Measurements from ENCODE around the gene PTPRH.

PTPRH gene

DNA sequence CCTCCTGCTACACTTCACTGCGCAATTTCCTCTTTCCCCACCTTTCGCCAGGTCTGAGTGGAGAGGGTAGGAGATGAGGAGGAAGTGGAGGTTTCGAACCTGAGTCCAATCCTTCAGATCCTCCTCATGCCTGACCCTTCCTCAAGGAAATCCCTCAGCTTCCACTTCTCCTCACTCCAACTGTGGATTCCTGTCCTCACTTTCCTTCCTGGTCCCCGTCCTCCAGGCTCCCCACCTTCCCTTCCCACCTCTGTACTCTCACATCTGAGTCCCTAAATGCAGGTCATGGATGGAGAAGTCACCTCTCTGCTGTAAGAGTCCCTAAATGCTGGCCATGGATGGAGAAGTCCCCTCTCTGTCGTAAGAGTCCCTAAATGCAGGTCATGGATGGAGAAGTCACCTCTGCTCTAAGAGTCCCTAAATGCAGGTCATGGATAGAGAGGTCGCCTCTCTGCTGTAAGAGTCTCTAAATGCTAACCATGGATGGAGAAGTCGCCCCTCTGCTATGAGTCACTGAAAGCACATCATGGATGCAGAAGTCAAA is 16.2 kb upstream of the PTPRH start:
- no peak for TF ChIP-seq NFIC (IDR thresholded peaks at IDR 0.05)
- no peak for TF ChIP-seq CREB1 (IDR thresholded peaks at IDR 0.05; ENCODE audit: low read depth)
- no peak for TF ChIP-seq EP300 (IDR thresholded peaks at IDR 0.05; ENCODE audit: borderline replicate concordance)
- TF ChIP-seq, protein P1, sequence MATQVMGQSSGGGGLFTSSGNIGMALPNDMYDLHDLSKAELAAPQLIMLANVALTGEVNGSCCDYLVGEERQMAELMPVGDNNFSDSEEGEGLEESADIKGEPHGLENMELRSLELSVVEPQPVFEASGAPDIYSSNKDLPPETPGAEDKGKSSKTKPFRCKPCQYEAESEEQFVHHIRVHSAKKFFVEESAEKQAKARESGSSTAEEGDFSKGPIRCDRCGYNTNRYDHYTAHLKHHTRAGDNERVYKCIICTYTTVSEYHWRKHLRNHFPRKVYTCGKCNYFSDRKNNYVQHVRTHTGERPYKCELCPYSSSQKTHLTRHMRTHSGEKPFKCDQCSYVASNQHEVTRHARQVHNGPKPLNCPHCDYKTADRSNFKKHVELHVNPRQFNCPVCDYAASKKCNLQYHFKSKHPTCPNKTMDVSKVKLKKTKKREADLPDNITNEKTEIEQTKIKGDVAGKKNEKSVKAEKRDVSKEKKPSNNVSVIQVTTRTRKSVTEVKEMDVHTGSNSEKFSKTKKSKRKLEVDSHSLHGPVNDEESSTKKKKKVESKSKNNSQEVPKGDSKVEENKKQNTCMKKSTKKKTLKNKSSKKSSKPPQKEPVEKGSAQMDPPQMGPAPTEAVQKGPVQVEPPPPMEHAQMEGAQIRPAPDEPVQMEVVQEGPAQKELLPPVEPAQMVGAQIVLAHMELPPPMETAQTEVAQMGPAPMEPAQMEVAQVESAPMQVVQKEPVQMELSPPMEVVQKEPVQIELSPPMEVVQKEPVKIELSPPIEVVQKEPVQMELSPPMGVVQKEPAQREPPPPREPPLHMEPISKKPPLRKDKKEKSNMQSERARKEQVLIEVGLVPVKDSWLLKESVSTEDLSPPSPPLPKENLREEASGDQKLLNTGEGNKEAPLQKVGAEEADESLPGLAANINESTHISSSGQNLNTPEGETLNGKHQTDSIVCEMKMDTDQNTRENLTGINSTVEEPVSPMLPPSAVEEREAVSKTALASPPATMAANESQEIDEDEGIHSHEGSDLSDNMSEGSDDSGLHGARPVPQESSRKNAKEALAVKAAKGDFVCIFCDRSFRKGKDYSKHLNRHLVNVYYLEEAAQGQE (IDR thresholded peaks at IDR 0.05; ENCODE audit: low read depth): no peak
- no peak for TF ChIP-seq ZBTB7A (IDR thresholded peaks at IDR 0.05; ENCODE audit: low read depth)
- TF ChIP-seq TCF12 (IDR thresholded peaks at IDR 0.05; ENCODE audit: low read depth): no peak
- TF ChIP-seq, protein P2, sequence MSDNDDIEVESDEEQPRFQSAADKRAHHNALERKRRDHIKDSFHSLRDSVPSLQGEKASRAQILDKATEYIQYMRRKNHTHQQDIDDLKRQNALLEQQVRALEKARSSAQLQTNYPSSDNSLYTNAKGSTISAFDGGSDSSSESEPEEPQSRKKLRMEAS (IDR thresholded peaks at IDR 0.05): no peak
- no peak for TF ChIP-seq CEBPB (IDR thresholded peaks at IDR 0.05)
- no peak for TF ChIP-seq FOXM1 (IDR thresholded peaks at IDR 0.05; ENCODE audit: borderline replicate concordance, low read depth)
- no peak for TF ChIP-seq TEAD4 (IDR thresholded peaks at IDR 0.05)
- TF ChIP-seq RAD21 (IDR thresholded peaks at IDR 0.05; ENCODE audit: low read depth): no peak
- no peak for TF ChIP-seq YY1 (IDR thresholded peaks at IDR 0.05; ENCODE audit: low read depth)
- TF ChIP-seq EGR1 (IDR thresholded peaks at IDR 0.05): no peak
- TF ChIP-seq TAF1 (IDR thresholded peaks at IDR 0.05; ENCODE audit: low read depth): no peak
- TF ChIP-seq, protein P3, sequence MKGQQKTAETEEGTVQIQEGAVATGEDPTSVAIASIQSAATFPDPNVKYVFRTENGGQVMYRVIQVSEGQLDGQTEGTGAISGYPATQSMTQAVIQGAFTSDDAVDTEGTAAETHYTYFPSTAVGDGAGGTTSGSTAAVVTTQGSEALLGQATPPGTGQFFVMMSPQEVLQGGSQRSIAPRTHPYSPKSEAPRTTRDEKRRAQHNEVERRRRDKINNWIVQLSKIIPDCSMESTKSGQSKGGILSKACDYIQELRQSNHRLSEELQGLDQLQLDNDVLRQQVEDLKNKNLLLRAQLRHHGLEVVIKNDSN (IDR thresholded peaks at IDR 0.05): no peak

DNA sequence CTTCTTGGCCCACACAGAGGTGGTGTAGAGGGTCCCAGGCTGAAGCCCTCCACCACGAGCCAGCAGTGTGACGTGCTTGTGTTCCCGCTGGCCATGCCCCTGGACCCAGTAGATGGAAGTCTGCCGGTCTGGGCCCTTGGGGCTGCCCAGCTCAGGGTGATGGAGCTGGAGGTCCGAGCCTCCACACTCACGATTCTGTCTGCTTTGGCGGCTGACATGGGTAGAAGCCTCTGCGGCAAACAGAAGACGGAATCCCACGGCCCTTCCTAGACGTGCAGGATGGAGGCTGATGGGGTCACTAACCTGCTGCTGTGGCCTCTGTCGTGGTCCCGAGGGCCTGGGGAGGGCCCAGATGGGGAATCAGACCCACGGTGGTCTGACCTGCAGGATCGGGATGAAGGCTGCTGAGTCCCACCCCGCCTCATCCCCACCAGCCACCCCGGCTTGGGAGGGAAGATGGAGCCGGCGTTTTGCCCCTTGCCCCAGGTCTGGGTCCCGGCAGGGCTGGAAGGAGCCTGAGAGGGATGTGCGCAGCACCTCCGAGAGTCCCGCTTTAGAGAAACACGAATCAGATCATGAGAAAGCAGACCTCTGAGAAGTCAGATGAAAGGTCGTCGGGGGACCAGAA is 14.9 kb upstream of the PTPRH start:
- TF ChIP-seq CEBPB (IDR thresholded peaks at IDR 0.05): no peak
- TF ChIP-seq CREB1 (IDR thresholded peaks at IDR 0.05; ENCODE audit: low read depth): no peak
- no peak for TF ChIP-seq RAD21 (IDR thresholded peaks at IDR 0.05; ENCODE audit: low read depth)
- no peak for TF ChIP-seq ZBTB7A (IDR thresholded peaks at IDR 0.05; ENCODE audit: low read depth)
- no peak for TF ChIP-seq NFIC (IDR thresholded peaks at IDR 0.05)
- TF ChIP-seq EP300 (IDR thresholded peaks at IDR 0.05; ENCODE audit: borderline replicate concordance): no peak
- no peak for TF ChIP-seq TAF1 (IDR thresholded peaks at IDR 0.05; ENCODE audit: low read depth)
- TF ChIP-seq, protein P2 (IDR thresholded peaks at IDR 0.05): no peak
- TF ChIP-seq YY1 (IDR thresholded peaks at IDR 0.05; ENCODE audit: low read depth): no peak
- TF ChIP-seq, protein P3 (IDR thresholded peaks at IDR 0.05): no peak

DNA sequence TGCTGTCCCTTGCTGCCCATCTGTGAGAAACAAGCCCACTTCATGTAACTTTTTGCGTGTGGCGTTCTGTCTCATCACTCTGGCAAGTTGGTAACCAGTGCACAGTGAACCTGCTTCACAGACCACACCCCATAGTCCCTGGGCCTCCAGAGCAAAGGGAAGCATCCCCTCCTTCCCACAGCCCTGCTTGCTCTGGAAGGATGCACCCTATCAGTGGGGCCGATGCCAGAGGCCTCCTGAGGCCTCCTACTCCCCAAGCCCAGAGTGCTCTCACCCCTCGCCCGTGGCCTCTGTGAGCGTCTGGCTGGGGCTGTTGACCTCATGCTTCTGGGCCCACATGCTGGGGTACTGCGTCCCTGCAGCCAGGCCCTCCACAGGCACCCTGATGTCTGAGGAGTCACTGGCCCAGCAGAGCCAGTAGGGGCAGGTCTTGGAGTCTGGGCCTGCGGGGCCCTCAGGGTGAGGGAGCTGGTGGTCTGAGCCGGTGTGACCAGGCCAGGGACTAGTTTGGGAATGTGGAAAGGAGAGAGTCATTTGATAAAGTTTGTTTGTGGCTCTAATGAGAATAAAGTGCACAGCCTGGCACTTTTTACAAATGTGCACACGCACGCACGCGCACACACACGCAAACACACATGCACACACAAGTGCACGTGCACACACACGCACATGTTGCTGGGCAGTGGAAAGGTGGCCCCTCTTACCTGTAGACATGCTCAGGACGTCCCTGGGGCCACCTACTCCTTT is 14.2 kb upstream of the PTPRH start:
- no peak for TF ChIP-seq NFIC (IDR thresholded peaks at IDR 0.05)
- TF ChIP-seq YY1 (IDR thresholded peaks at IDR 0.05; ENCODE audit: low read depth): no peak
- TF ChIP-seq EP300 (IDR thresholded peaks at IDR 0.05; ENCODE audit: borderline replicate concordance): no peak
- no peak for TF ChIP-seq TCF12 (IDR thresholded peaks at IDR 0.05; ENCODE audit: low read depth)
- TF ChIP-seq, protein P2 (IDR thresholded peaks at IDR 0.05): no peak
- TF ChIP-seq CREB1 (IDR thresholded peaks at IDR 0.05; ENCODE audit: low read depth): no peak
- TF ChIP-seq, protein P3 (IDR thresholded peaks at IDR 0.05): no peak
- TF ChIP-seq EGR1 (IDR thresholded peaks at IDR 0.05): no peak
- TF ChIP-seq TEAD4 (IDR thresholded peaks at IDR 0.05): no peak
- no peak for TF ChIP-seq RAD21 (IDR thresholded peaks at IDR 0.05; ENCODE audit: low read depth)
- TF ChIP-seq FOXM1 (IDR thresholded peaks at IDR 0.05; ENCODE audit: borderline replicate concordance, low read depth): no peak
- TF ChIP-seq CEBPB (IDR thresholded peaks at IDR 0.05): no peak
- TF ChIP-seq ZBTB7A (IDR thresholded peaks at IDR 0.05; ENCODE audit: low read depth): no peak
- TF ChIP-seq, protein P1 (IDR thresholded peaks at IDR 0.05; ENCODE audit: low read depth): no peak
- no peak for TF ChIP-seq TAF1 (IDR thresholded peaks at IDR 0.05; ENCODE audit: low read depth)

DNA sequence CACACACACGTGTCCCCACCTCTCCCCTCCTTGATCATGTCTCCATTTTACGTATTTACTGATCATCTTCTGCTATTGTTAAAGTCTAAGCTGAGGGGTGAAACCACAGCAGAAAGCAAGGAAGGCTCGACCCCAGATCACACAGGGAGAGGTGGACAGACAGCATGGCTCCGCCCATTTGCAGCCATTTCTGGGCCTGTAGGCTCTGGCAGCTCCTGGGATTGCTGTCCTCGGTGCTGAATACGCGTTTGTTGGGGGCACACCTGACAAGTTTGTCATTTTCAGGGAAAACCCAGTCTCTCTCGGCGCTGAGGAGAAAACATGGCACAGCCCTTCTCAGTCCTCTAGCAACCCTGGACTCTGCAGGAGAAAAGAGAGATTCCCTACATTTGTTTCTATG is 11.2 kb upstream of the PTPRH start:
- peak; percentile 65; the same call in 1 of the 2 replicates for TF ChIP-seq YY1 (IDR thresholded peaks at IDR 0.05; ENCODE audit: low read depth)
- TF ChIP-seq, protein P1 (IDR thresholded peaks at IDR 0.05; ENCODE audit: low read depth): peak; percentile 96
- no peak for TF ChIP-seq ZBTB7A (IDR thresholded peaks at IDR 0.05; ENCODE audit: low read depth)
